WTC11 (cell line): ENCODE results near the gene ARSB.

Experiments
- IRF2 ChIP-seq: sonication (generic); formaldehyde crosslinking; IDR thresholded peaks from 2 replicates; pipeline ENCODE4 v1.8.0; 2022; ENCODE audit warnings: low read depth, missing genetic modification reagents, borderline replicate concordance
- JUN ChIP-seq: sonication (generic); formaldehyde crosslinking; IDR thresholded peaks from 2 replicates; pipeline ENCODE4 v1.8.0; 2023; ENCODE audit warnings: mild to moderate bottlenecking, missing genetic modification reagents
- KAT7 ChIP-seq: sonication (generic); formaldehyde crosslinking; IDR thresholded peaks from 2 replicates; pipeline ENCODE4 v1.8.1; 2023; ENCODE audit warnings: missing genetic modification reagents, mild to moderate bottlenecking, borderline replicate concordance
- RELA ChIP-seq: sonication (generic); formaldehyde crosslinking; IDR thresholded peaks from 2 replicates; pipeline ENCODE4 v1.8.1; 2022; ENCODE audit warnings: missing genetic modification reagents, mild to moderate bottlenecking, borderline replicate concordance
- RORB ChIP-seq: fragments of 250-450 bp; sonication (Bioruptor Pico); IDR thresholded peaks from 2 replicates; pipeline ENCODE4 v1.9.0; 2021; ENCODE audit warnings: mild to moderate bottlenecking
- TEAD4 ChIP-seq: sonication (generic); formaldehyde crosslinking; IDR thresholded peaks from 2 replicates; pipeline ENCODE4 v1.8.0; 2022; ENCODE audit warnings: mild to moderate bottlenecking, missing genetic modification reagents
- ZNF121 ChIP-seq: sonication (generic); formaldehyde crosslinking; IDR thresholded peaks from 2 replicates; pipeline ENCODE4 v1.8.0; 2023; ENCODE audit warnings: missing genetic modification reagents
- ZNF671 ChIP-seq: fragments of 250-450 bp; sonication (Bioruptor Pico); IDR thresholded peaks from 2 replicates; pipeline ENCODE4 v1.8.0; 2021; ENCODE audit warnings: mild to moderate bottlenecking
- TF ChIP-seq, protein P1 (sequence below): fragments of 200-600 bp; IDR thresholded peaks from 2 replicates; pipeline ENCODE4 v1.8.0; 2022; ENCODE audit warnings: antibody characterized with exemption
- TF ChIP-seq, protein P2 (sequence below): sonication (generic); formaldehyde crosslinking; IDR thresholded peaks from 2 replicates; pipeline ENCODE4 v1.8.0; 2022; ENCODE audit warnings: mild to moderate bottlenecking, missing genetic modification reagents
- TF ChIP-seq, protein P3 (sequence below): sonication (generic); formaldehyde crosslinking; IDR thresholded peaks from 2 replicates; pipeline ENCODE4 v1.8.1; 2023; ENCODE audit warnings: mild to moderate bottlenecking, missing genetic modification reagents
- TF ChIP-seq, protein P4 (sequence below): sonication (generic); formaldehyde crosslinking; IDR thresholded peaks from 2 replicates; pipeline ENCODE4 v1.8.1; 2023; ENCODE audit warnings: mild to moderate bottlenecking, moderate library complexity, missing genetic modification reagents
- TF ChIP-seq, protein P5 (sequence below): sonication (generic); formaldehyde crosslinking; IDR thresholded peaks from 2 replicates; pipeline ENCODE4 v1.8.1; 2022; ENCODE audit warnings: low read depth, mild to moderate bottlenecking, moderate library complexity, missing genetic modification reagents, borderline replicate concordance
- TF ChIP-seq, protein P6 (sequence below): sonication (generic); formaldehyde crosslinking; IDR thresholded peaks from 2 replicates; pipeline ENCODE4 v1.8.1; 2022; ENCODE audit warnings: low read depth, missing genetic modification reagents, borderline replicate concordance

DNA sequence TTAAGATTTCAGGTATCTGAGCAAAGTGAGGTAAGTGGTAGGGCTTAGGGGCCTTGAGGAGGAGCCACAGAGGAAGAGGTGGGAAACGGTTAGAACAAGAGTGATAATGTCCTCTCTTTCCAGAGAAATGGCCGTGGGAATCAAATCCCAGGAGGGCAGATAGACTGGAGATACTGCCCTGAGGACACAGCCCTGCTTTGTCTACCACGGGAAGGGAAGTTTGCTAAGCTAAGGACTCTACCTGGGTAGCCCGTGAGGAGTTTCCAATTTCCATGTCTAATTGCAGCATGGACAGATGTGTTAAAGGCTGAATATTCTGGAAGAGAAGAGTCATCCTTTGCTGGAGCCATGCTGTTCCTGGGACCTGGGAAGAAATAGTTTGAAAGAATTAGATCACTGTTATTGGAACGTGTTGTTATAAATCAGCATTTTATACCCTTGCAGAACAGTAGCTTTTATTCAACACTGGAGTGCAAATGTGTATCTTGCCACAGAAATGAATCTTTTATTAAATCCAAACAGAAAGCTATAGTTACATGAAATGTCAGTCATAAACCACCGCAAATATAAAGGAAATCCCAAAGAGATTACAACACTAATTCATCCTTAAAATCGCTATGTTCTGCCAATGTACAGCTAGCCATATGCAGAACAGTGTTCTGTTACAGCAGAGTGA lies 203.4 kb downstream of the ARSB start:
- TF ChIP-seq, protein P1, sequence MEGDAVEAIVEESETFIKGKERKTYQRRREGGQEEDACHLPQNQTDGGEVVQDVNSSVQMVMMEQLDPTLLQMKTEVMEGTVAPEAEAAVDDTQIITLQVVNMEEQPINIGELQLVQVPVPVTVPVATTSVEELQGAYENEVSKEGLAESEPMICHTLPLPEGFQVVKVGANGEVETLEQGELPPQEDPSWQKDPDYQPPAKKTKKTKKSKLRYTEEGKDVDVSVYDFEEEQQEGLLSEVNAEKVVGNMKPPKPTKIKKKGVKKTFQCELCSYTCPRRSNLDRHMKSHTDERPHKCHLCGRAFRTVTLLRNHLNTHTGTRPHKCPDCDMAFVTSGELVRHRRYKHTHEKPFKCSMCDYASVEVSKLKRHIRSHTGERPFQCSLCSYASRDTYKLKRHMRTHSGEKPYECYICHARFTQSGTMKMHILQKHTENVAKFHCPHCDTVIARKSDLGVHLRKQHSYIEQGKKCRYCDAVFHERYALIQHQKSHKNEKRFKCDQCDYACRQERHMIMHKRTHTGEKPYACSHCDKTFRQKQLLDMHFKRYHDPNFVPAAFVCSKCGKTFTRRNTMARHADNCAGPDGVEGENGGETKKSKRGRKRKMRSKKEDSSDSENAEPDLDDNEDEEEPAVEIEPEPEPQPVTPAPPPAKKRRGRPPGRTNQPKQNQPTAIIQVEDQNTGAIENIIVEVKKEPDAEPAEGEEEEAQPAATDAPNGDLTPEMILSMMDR: no peak
- TF ChIP-seq KAT7 (CRISPR knock-in tag) (no peak), RELA (no peak), IRF2 (CRISPR knock-in tag) (no peak), JUN (no peak), ZNF121 (CRISPR knock-in tag) (no peak), ZNF671 (no peak), TEAD4 (no peak), RORB (CRISPR knock-in tag) (no peak)
- TF ChIP-seq, protein P2, sequence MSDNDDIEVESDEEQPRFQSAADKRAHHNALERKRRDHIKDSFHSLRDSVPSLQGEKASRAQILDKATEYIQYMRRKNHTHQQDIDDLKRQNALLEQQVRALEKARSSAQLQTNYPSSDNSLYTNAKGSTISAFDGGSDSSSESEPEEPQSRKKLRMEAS (CRISPR knock-in tag): no peak
- TF ChIP-seq, protein P3, sequence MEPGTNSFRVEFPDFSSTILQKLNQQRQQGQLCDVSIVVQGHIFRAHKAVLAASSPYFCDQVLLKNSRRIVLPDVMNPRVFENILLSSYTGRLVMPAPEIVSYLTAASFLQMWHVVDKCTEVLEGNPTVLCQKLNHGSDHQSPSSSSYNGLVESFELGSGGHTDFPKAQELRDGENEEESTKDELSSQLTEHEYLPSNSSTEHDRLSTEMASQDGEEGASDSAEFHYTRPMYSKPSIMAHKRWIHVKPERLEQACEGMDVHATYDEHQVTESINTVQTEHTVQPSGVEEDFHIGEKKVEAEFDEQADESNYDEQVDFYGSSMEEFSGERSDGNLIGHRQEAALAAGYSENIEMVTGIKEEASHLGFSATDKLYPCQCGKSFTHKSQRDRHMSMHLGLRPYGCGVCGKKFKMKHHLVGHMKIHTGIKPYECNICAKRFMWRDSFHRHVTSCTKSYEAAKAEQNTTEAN (CRISPR knock-in tag): no peak
- TF ChIP-seq, protein P4, sequence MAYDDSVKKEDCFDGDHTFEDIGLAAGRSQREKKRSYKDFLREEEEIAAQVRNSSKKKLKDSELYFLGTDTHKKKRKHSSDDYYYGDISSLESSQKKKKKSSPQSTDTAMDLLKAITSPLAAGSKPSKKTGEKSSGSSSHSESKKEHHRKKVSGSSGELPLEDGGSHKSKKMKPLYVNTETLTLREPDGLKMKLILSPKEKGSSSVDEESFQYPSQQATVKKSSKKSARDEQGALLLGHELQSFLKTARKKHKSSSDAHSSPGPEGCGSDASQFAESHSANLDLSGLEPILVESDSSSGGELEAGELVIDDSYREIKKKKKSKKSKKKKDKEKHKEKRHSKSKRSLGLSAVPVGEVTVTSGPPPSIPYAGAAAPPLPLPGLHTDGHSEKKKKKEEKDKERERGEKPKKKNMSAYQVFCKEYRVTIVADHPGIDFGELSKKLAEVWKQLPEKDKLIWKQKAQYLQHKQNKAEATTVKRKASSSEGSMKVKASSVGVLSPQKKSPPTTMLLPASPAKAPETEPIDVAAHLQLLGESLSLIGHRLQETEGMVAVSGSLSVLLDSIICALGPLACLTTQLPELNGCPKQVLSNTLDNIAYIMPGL (CRISPR knock-in tag): no peak
- TF ChIP-seq, protein P5, sequence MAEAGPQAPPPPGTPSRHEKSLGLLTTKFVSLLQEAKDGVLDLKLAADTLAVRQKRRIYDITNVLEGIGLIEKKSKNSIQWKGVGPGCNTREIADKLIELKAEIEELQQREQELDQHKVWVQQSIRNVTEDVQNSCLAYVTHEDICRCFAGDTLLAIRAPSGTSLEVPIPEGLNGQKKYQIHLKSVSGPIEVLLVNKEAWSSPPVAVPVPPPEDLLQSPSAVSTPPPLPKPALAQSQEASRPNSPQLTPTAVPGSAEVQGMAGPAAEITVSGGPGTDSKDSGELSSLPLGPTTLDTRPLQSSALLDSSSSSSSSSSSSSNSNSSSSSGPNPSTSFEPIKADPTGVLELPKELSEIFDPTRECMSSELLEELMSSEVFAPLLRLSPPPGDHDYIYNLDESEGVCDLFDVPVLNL: no peak
- TF ChIP-seq, protein P6, sequence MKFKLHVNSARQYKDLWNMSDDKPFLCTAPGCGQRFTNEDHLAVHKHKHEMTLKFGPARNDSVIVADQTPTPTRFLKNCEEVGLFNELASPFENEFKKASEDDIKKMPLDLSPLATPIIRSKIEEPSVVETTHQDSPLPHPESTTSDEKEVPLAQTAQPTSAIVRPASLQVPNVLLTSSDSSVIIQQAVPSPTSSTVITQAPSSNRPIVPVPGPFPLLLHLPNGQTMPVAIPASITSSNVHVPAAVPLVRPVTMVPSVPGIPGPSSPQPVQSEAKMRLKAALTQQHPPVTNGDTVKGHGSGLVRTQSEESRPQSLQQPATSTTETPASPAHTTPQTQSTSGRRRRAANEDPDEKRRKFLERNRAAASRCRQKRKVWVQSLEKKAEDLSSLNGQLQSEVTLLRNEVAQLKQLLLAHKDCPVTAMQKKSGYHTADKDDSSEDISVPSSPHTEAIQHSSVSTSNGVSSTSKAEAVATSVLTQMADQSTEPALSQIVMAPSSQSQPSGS (CRISPR knock-in tag): no peak
